HepG2 (cell line): Measurements from ENCODE around the gene FUCA2. TPM values are rescaled to one million over a fixed set of nuclear protein-coding genes. Genes with fewer than 3 reads are reported as not detected.

Experiments used
- ATAC-seq: fragments of 200-7000 bp; cut with Tn5 transposase; 3 replicates; pipeline ENCODE4 v1.9.1; 2020; ENCODE audit warnings: mild to moderate bottlenecking, moderate library complexity
- BruUV-seq: library from RNA; stranded (reverse); fragments of 400-500 nt; replicated peaks from 2 replicates; lab custom pipeline; 2021; lab: Mats Ljungman, UMichigan
- CTCF ChIA-PET: fragments of 300-600 bp; formaldehyde crosslinking; extraction: SDS; loops from one replicate; lab custom pipeline; 2021; ENCODE audit warnings: low total read pairs, inconsistent platforms, low intra/inter-chr PET ratio; lab: Yijun Ruan, JAX
- POLR2A ChIA-PET: fragments of 350-600 bp; sonication (Branson Sonifier 250); formaldehyde crosslinking; loops from one replicate; lab custom pipeline; 2020; ENCODE audit warnings: antibody characterized with exemption, inconsistent platforms; lab: Yijun Ruan, JAX
- DNase-seq: peaks from one replicate; pipeline ENCODE4 v3.0.0-alpha.2; 2015; ENCODE audit warnings: low spot score
- FAIRE-seq: peaks from 3 replicates; lab custom pipeline; 2011; peaks lifted over from hg19 to GRCh38; lab: Jason Lieb, UNC
- H2AFZ ChIP-seq: one replicate; pipeline ENCODE4 v1.6.1; 2011; ENCODE audit warnings: low read length, inconsistent platforms
- H3K27ac ChIP-seq: fragments of 300-600 bp; 3 replicates; pipeline ENCODE4 v1.8.0; 2011; ENCODE audit warnings: mixed run types, mild to moderate bottlenecking, mixed read lengths, low read length, inconsistent platforms; ENCODE audit not compliant: insufficient read depth; ENCODE audit errors: extremely low read length
- H3K27me3 ChIP-seq, 2 experiments: fragments of 200-600 bp in 1 of 2; 2 replicates in 1 of 2; 3 replicates in 1 of 2; pipeline versions ENCODE4 v1.6.0 to v1.8.0; 2011; ENCODE audit warnings: low read length in 2 of 2, mild to moderate bottlenecking in 2 of 2, moderate library complexity in 2 of 2, inconsistent platforms in 1 of 2; ENCODE audit not compliant: insufficient read depth in 2 of 2, control insufficient read depth in 1 of 2
- H3K36me3 ChIP-seq, 2 experiments: fragments of 200-600 bp in 1 of 2; replicated peaks in 1 of 2; 2 replicates in 1 of 2; 3 replicates in 1 of 2; pipeline versions ENCODE4 v1.5.1 to v1.8.0; 2011; ENCODE audit warnings: low read length in 2 of 2, inconsistent platforms in 1 of 2; ENCODE audit not compliant: insufficient read depth in 2 of 2, control insufficient read depth in 1 of 2
- H3K4me1 ChIP-seq: 2 replicates; pipeline ENCODE4 v1.5.1; 2012; ENCODE audit warnings: low read length, inconsistent platforms; ENCODE audit not compliant: insufficient read depth
- H3K4me2 ChIP-seq: 2 replicates; pipeline ENCODE4 v1.6.0; 2011; ENCODE audit warnings: low read depth, low read length, inconsistent platforms
- H3K4me3 ChIP-seq, 3 experiments: fragments of 200-600 bp in 1 of 3; sonication (generic), shearing (Covaris generic) in 1 of 3; replicated peaks in 1 of 3; 2 replicates each; pipeline ENCODE4 v1.5.1; 2011 to 2016; ENCODE audit warnings: low read length in 3 of 3, inconsistent platforms in 2 of 3, low read depth in 2 of 3, mild to moderate bottlenecking in 2 of 3, control low read depth in 1 of 3, mixed read lengths in 1 of 3; ENCODE audit not compliant: insufficient read depth in 1 of 3
- H3K79me2 ChIP-seq: one replicate; pipeline ENCODE4 v1.6.1; 2011; ENCODE audit warnings: low read length, inconsistent platforms; ENCODE audit not compliant: insufficient read depth
- H3K9ac ChIP-seq: 2 replicates; pipeline ENCODE4 v1.6.0; 2011; ENCODE audit warnings: mild to moderate bottlenecking, low read depth, low read length, inconsistent platforms; ENCODE audit not compliant: insufficient read depth
- H3K9me3 ChIP-seq: 2 replicates; pipeline ENCODE4 v1.5.1; 2012; ENCODE audit warnings: mild to moderate bottlenecking, low read length
- H4K20me1 ChIP-seq: 2 replicates; pipeline ENCODE4 v1.6.0; 2011; ENCODE audit warnings: inconsistent platforms, mild to moderate bottlenecking, low read length, moderate library complexity; ENCODE audit not compliant: insufficient read depth
- CCAR2 ChIP-seq: fragments of 200-400 bp; formaldehyde crosslinking; optimal IDR thresholded peaks from 2 replicates; pipeline ENCODE3; 2018; ENCODE audit warnings: low read depth, mild to moderate bottlenecking, low read length, moderate library complexity
- CEBPB ChIP-seq: IDR thresholded peaks from 2 replicates; pipeline ENCODE4 v1.6.1; 2011; ENCODE audit warnings: low read depth, low read length, improper control_type of control experiment, borderline replicate concordance
- CTCF ChIP-seq: sonication (generic); formaldehyde crosslinking; IDR thresholded peaks from 2 replicates; pipeline ENCODE4 v1.5.0; 2020; ENCODE audit warnings: mild to moderate bottlenecking, missing genetic modification reagents, moderate library complexity
- NAIF1 ChIP-seq: sonication (generic); formaldehyde crosslinking; IDR thresholded peaks from 2 replicates; pipeline ENCODE4 v1.5.0; 2020; ENCODE audit warnings: mild to moderate bottlenecking, missing genetic modification reagents, borderline replicate concordance
- NPAS2 ChIP-seq: sonication (generic); formaldehyde crosslinking; IDR thresholded peaks from 2 replicates; pipeline ENCODE4 v1.8.0; 2022; ENCODE audit warnings: mild to moderate bottlenecking, missing genetic modification reagents, borderline replicate concordance
- SNAPC5 ChIP-seq: sonication (generic); formaldehyde crosslinking; IDR thresholded peaks from 2 replicates; pipeline ENCODE4 v1.8.1; 2023; ENCODE audit warnings: mild to moderate bottlenecking, missing genetic modification reagents, borderline replicate concordance
- STAG1 ChIP-seq: sonication (generic); formaldehyde crosslinking; IDR thresholded peaks from 2 replicates; pipeline ENCODE4 v1.4.0; 2020; ENCODE audit warnings: missing genetic modification reagents
- XRCC5 ChIP-seq: fragments of 200-400 bp; formaldehyde crosslinking; optimal IDR thresholded peaks from 2 replicates; pipeline ENCODE3; 2017; ENCODE audit warnings: mild to moderate bottlenecking, low read length
- ZKSCAN8 ChIP-seq: IDR thresholded peaks from 2 replicates; pipeline ENCODE4 v1.6.1; 2016; ENCODE audit warnings: borderline replicate concordance, missing genetic modification reagents, missing compliant biosample characterization
- WGBS: methylation state at CpG from one replicate; pipeline ENCODE4 v1.1.6; 2017; ENCODE audit warnings: low lambda C conversion rate; 5-methylcytosine and 5-hydroxymethylcytosine counted together
- in situ Hi-C: cut with HindIII; loops from 2 replicates; pipeline ENCODE4 v1.10.0; 2017; ENCODE audit warnings: low pct_unique_long_range_greater_than_20kb; ENCODE audit not compliant: extremely low pct_ligation_motif_present
- intact Hi-C: fragments of 100-400 bp; cut with micrococcal nuclease; formaldehyde crosslinking; loops from one replicate; pipeline ENCODE4 v1.10.0; 2022; ENCODE audit not compliant: unreplicated experiment
- polyA plus RNA-seq, 8 experiments: library from polyadenylated mRNA; depleted of rRNA in 3 of 8; stranded (reverse) in 7 of 8; unstranded in 1 of 8; fragments of >200 nt; fragmentation: Illumina TruSeq in 4 of 8; extraction: Trizol in 4 of 8; gene quantifications; 2 replicates each; pipeline versions ENCODE4 v1.2.1 to v1.2.3, GENCODE V29; 2011 to 2016; ENCODE audit warnings: low read depth in 4 of 8, missing spikeins in 1 of 8, mixed read lengths in 1 of 8; ENCODE audit not compliant: insufficient read depth in 1 of 8
- total RNA-seq, 5 experiments: library from RNA; depleted of rRNA; stranded (reverse); fragments of >200 nt; fragmentation: Illumina TruSeq; extraction: Trizol; gene quantifications; 2 replicates each; pipeline ENCODE4 v1.2.3, GENCODE V29; 2016; ENCODE audit warnings: low read depth in 1 of 5
- TF ChIP-seq, protein P1 (sequence below), 2 experiments: sonication (generic) in 1 of 2; formaldehyde crosslinking in 1 of 2; IDR thresholded peaks; 2 replicates each; pipeline versions ENCODE4 v1.5.1 to v1.6.1; 2011 to 2020; ENCODE audit warnings: borderline replicate concordance in 1 of 2, low read depth in 1 of 2, low read length in 1 of 2, mild to moderate bottlenecking in 1 of 2, missing genetic modification reagents in 1 of 2, moderate library complexity in 1 of 2
- TF ChIP-seq, protein P2 (sequence below): sonication (generic); formaldehyde crosslinking; IDR thresholded peaks from 2 replicates; pipeline ENCODE4 v1.4.0; 2020; ENCODE audit warnings: missing genetic modification reagents

FUCA2 gene
- total and polyA plus RNA-seq, 2 of the 13 experiments (the other 11 are each of a cell fraction or from before 2014, with no cell fraction given) = 87.4 to 144 TPM

DNA sequence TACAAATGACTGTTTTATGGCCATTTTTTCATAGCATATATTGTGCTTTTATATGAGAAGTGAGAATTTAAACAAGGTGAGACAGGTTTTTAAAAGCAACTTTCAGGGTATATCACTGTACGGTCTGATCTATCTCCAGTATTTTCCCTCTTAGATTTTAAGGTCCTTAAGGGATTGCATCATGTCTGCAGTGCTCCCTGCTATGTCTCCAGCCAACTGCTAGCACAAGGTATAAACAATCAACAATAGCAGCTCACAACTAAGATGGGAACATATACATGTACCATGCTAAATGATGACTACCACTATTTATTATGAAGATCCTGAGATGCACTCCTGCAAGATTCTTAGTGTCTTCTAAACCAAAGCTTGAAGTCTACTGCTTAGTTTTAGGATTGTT is 7.2 kb downstream of the FUCA2 start:
- H3K9me3 ChIP-seq = no peaks in the 10 kb centered on the region
- H4K20me1 ChIP-seq = no peaks in the 10 kb centered on the region; the same call in 1 of the 2 replicates
- H3K27me3 ChIP-seq = no peaks in the 10 kb centered on the region
- intact Hi-C loops = no loop called here
- peaks cover 14% of the 10 kb centered on the region for H3K79me2 ChIP-seq
- ATAC-seq (no peak), DNase-seq (no peak), FAIRE-seq (no peak)
- no peak overlapping the region for H3K4me2 ChIP-seq
- no peak overlapping the region for H3K4me3 ChIP-seq
- H2AFZ ChIP-seq = no peak overlapping the region
- 100% methylated on average over 1 of the region's 1 CpG for WGBS
- in situ Hi-C loops = no loop called here
- peak; percentile 0; the same call in 1 of the 2 replicates for TF ChIP-seq CEBPB
- no peak for TF ChIP-seq SNAPC5
- no peak overlapping the region for H3K27ac ChIP-seq
- no TSS peak for BruUV-seq
- H3K36me3 ChIP-seq = peaks cover 27 to 78% of the 10 kb centered on the region in 2 experiments
- ChIA-PET CTCF (no interaction called here), POLR2A (no interaction called here)
- H3K4me1 ChIP-seq = peaks cover 22% of the 10 kb centered on the region
- no peak overlapping the region for H3K9ac ChIP-seq

- POLR2A ChIA-PET = no interaction called here
- Histone ChIP-seq H3K4me3 (no peak overlapping the region), H3K9ac (no peak overlapping the region), H3K36me3 (peaks cover 29 to 92% of the 10 kb centered on the region in 2 experiments), H3K4me1 (no peaks in the 10 kb centered on the region), H3K9me3 (no peaks in the 10 kb centered on the region), H3K4me2 (no peak overlapping the region), H3K79me2 (peaks cover 3% of the 10 kb centered on the region), H2AFZ (no peak overlapping the region), H4K20me1 (no peaks in the 10 kb centered on the region; the same call in 1 of the 2 replicates), H3K27ac (no peak overlapping the region), H3K27me3 (no peaks in the 10 kb centered on the region)
- BruUV-seq = no TSS peak
- WGBS = 93% methylated on average over 2 of the region's 2 CpGs
- TF ChIP-seq STAG1 (CRISPR knock-in tag) = peak; percentile 41
- no peak for TF ChIP-seq NPAS2 (CRISPR knock-in tag)
- TF ChIP-seq ZKSCAN8 (CRISPR knock-in tag) = no peak
- TF ChIP-seq CTCF (CRISPR knock-in tag) = 0 out of 2 replicates have a peak, but pooled peaks have one; percentile 5
- TF ChIP-seq, protein P1, sequence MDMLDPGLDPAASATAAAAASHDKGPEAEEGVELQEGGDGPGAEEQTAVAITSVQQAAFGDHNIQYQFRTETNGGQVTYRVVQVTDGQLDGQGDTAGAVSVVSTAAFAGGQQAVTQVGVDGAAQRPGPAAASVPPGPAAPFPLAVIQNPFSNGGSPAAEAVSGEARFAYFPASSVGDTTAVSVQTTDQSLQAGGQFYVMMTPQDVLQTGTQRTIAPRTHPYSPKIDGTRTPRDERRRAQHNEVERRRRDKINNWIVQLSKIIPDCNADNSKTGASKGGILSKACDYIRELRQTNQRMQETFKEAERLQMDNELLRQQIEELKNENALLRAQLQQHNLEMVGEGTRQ (IDR thresholded peaks at IDR 0.05; ENCODE audit: low read depth, low read length) = no peak
- TF ChIP-seq, protein P1 (CRISPR knock-in tag; IDR thresholded peaks at IDR 0.05; ENCODE audit: borderline replicate concordance) = no peak
- TF ChIP-seq, protein P2, sequence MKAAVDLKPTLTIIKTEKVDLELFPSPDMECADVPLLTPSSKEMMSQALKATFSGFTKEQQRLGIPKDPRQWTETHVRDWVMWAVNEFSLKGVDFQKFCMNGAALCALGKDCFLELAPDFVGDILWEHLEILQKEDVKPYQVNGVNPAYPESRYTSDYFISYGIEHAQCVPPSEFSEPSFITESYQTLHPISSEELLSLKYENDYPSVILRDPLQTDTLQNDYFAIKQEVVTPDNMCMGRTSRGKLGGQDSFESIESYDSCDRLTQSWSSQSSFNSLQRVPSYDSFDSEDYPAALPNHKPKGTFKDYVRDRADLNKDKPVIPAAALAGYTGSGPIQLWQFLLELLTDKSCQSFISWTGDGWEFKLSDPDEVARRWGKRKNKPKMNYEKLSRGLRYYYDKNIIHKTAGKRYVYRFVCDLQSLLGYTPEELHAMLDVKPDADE (CRISPR knock-in tag) = no peak
- TF ChIP-seq NAIF1 (CRISPR knock-in tag) = no peak
- TF ChIP-seq CCAR2 = no peak
- no peak for TF ChIP-seq XRCC5
- in situ Hi-C loops = no loop called here
- no peak for DNase-seq
- intact Hi-C loops = no loop called here
- CTCF ChIA-PET = no interaction called here
- no peak for FAIRE-seq
- no peak for ATAC-seq
Observed at GRCh38 chr6:143501851-143502250, 9.7 kb downstream of the FUCA2 start.
